ENCODE results near the gene MYO16. TPM values are rescaled to one million over a fixed set of nuclear protein-coding genes. Genes with fewer than 3 reads are reported as not detected.
"Not testable (repeated sequence)": the region's sequence is repeated elsewhere in the genome, so short reads cannot be mapped to it uniquely, and the experiment has no call there.

MYO16 gene
- polyA plus RNA-seq, 4 donors: 0.38 to 0.55 (median 0.46) TPM

GRCh38 chr13:109026266-109026665 lies 396.9 kb downstream of the MYO16 start:
- DNase-seq (ENCODE audit: low read depth in 4 of 4, low spot score in 2 of 4): no peak

DNA sequence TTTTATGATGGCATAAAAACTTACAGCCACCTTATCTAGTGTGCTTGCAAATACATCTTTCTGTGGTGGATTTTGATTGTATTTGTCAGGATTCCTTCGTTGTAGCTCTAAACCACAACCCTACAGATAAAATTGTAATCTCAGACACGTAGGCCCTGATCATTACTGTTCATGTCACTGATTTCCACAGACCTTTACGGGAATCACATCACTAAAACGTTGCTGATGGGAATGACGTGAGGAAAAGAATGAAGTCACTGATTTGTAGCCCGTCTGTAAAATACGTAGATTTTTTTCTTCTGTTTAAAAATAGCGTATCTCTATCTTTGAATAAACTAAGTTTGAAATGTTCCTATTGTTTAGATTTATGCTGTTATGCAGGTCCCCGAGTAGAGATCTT lies 399.2 kb downstream of the MYO16 start:
- DNase-seq (ENCODE audit: low read depth in 4 of 4, low spot score in 2 of 4): no peak

DNA sequence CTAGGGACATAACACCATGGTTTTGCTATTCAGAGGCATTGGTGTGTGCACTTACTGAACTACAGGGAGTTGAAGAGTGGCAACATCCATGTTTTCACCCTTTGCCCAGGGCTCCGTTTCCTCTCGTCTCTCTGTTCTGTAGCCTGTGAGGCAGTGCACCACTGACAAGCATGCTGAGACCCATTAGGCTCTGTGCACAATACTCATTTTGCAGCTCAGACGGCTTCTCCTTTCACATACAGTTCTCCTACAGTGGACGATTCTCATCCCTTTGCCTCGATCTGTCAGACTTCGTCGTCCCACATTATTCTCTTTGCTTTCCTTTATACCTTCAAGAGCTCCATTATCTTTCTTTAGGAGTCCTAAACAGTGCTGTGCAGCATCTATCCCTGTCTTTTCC lies 403.7 kb downstream of the MYO16 start:
- no peak for DNase-seq (ENCODE audit: low read depth in 4 of 4, low spot score in 2 of 4)

GRCh38 chr13:109036078-109036780 lies 406.8 kb downstream of the MYO16 start:
- DNase-seq (ENCODE audit: low read depth in 4 of 4, low spot score in 2 of 4): no peak

DNA sequence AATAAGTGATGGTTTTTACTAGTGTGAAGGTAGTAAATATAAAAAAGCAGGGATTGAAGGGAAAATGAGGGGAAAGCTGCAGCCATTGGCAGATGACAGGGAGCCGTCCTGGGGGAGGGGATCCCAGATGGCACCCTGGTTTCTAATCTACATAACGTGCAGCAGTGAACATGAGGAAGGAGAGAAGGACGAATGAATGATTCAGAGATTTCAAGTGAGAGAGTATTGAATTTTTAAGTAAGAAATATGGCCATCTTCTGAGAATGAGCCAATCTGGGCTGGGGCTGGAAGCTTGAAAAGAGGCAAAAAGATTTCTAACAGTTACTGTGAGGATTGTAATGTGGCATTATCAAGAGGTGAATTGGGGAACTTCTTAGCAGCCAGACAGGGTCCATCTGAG lies 414.2 kb downstream of the MYO16 start:
- DNase-seq (ENCODE audit: low read depth in 4 of 4, low spot score in 2 of 4): no peak

GRCh38 chr13:109055850-109056249 lies 426.4 kb downstream of the MYO16 start:
- no peak for DNase-seq (ENCODE audit: low read depth in 4 of 4, low spot score in 2 of 4)

- no peak for DNase-seq (ENCODE audit: low read depth in 4 of 4, low spot score in 2 of 4)
These were observed 428.7 kb downstream of the MYO16 start for GRCh38 chr13:109058087-109058486.

- DNase-seq (ENCODE audit: low read depth in 4 of 4, low spot score in 2 of 4): no peak
These were observed 443.1 kb downstream of the MYO16 start for GRCh38 chr13:109072505-109072904.

DNA sequence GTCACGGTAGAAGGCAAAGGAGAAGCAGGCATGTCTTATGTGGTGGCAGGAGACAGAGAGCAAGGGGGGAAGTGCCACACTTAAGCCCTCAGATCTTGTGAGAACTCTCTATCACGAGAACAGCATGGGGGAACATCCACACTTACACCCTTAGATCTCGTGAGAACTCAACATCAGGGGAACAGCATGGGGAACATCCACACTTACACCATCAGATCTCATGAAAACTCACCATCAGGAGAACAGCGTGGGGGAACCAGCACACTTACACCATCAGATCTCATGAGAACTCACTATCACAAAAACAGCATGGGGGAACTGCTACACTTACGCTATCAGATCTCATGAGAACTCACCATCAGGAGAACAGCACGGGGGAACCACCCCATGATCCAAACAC lies 445.0 kb downstream of the MYO16 start:
- no peak for DNase-seq (ENCODE audit: low read depth in 4 of 4, low spot score in 2 of 4)

DNA sequence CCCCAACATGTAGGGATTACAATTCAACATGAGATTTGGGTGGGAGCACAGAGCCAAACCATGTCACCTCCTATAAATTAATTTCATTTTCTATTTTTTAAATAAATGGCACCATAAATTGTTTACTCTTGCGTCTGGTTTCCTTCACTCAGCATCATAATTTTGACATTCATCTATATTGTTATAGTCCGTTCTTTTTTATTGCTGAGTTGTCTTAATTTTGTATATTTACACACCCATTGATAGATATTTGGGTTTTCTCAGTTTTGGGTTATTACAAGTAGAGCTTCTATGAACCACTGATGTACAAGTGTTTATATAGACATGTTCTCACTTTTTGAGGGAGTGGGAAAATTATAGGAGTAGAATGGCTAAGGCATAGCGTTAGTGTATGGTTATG lies 445.4 kb downstream of the MYO16 start:
- no peak for DNase-seq (ENCODE audit: low read depth in 4 of 4, low spot score in 2 of 4)

GRCh38 chr13:109087916-109088623 lies 458.7 kb downstream of the MYO16 start:
- DNase-seq (ENCODE audit: low read depth in 4 of 4, low spot score in 2 of 4): no peak

DNA sequence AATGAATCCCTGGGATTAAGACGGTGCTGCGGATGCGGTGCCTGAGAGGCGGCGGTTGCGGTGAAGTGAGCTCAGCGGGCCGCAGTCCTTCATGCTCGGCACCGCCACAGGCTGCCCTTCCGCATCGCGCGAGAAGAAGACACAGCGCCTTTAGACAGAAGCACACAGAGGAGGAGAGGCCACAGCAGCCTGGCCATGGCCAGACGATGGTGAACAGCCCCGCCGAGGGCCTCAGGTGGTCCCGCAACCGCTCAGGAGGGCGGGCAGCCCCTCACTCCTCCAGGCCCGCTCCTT lies 459.2 kb downstream of the MYO16 start:
- DNase-seq (ENCODE audit: low read depth in 4 of 4, low spot score in 2 of 4): no peak

DNA sequence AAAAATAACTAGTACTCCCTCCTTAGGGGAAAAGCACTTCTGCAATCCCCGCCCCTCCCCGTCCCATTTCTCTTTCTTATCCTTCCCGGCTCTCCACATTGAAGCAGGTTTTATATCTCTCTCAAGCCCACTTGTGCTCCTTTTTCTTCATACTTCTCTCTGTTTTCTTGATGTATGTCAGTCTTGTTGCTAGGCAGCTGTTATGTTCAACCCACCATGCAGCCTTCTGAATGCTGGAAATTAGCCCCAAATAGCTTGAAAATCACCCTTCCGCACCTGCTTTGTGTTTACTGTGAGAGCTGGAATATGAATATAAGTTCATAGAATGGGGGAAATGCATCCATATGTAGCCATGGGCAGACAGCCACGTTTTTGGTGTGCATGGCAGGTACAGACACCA lies 461.4 kb downstream of the MYO16 start:
- DNase-seq (ENCODE audit: low read depth in 4 of 4, low spot score in 2 of 4): no peak

- DNase-seq (ENCODE audit: low read depth in 4 of 4, low spot score in 2 of 4): no peak
These were observed 461.8 kb downstream of the MYO16 start for GRCh38 chr13:109091249-109091648.

DNA sequence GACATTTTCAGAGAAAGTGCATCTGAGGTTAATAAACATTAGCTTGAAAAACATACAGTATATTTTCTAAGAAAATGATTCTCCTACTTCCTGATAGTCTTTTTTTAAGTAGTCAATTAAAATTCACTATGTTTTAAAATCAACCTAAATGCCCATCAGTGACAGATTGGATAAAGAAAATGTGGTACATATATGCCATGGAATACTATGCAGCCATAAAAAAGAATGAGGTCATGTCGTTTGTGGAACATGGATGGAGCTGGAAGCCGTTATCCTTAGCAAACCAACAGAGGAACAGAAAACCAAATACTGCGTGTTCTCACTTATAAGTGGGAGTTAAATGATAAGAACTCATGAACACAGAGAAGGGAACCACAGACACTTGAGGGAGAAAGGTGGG lies 462.8 kb downstream of the MYO16 start:
- DNase-seq (ENCODE audit: low read depth in 4 of 4, low spot score in 2 of 4): not testable (repeated sequence)

DNA sequence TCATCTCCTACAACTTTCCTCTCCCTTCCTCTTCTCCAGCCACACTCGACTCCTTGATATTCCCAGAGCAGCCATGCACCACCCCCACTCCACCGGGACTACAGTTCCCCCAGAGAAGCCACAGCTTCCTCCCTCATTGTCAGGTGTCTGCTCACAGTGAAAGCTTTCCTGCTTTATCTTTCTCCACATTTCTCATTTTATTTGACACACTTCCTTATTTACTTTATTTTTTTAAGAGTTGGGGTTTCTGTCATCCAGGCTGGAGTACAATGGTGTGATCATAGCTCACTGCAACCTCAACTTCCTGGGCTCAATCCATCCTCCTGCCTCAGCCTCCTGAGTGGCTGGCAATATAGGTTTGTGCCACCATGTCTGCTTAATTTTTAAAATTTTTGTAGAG lies 464.6 kb downstream of the MYO16 start:
- no peak for DNase-seq (ENCODE audit: low read depth in 4 of 4, low spot score in 2 of 4)

DNA sequence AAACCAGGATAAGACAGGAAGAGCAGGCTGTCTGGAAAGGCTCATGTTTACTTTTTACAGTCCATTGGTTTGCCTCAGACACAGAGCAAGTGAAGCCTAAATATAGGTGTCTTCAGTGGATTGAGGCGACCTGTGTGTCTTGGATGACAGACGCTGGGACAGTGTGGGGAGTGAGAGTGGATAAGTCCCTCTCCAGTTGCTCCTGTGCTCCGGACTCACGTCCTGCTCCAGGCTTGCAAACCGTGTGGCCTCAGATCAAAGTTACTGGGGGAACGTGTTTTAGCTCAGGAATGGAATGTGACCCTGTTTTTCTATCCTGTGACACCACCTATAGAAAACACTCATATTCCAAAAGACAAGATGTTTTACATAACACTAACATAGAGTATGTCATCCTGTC lies 465.7 kb downstream of the MYO16 start:
- no peak for DNase-seq (ENCODE audit: low read depth in 4 of 4, low spot score in 2 of 4)

- DNase-seq (ENCODE audit: low read depth in 4 of 4, low spot score in 2 of 4): no peak
These were observed 466.7 kb downstream of the MYO16 start for GRCh38 chr13:109096101-109096500.

GRCh38 chr13:109100705-109101304 lies 471.4 kb downstream of the MYO16 start:
- no peak for DNase-seq (ENCODE audit: low read depth in 4 of 4, low spot score in 2 of 4)

- no peak for DNase-seq (ENCODE audit: low read depth in 4 of 4, low spot score in 2 of 4)
These were observed 472.2 kb downstream of the MYO16 start for GRCh38 chr13:109101550-109102144.

GRCh38 chr13:109105899-109106298 lies 476.5 kb downstream of the MYO16 start:
- DNase-seq (ENCODE audit: low read depth in 4 of 4, low spot score in 2 of 4): no peak

- DNase-seq (ENCODE audit: low read depth in 4 of 4, low spot score in 2 of 4): no peak
These were observed 480.7 kb downstream of the MYO16 start for GRCh38 chr13:109110159-109110558.
